Tibial nerve (tissue), 4 donors: ENCODE results near the gene CDKN2A. TPM values are rescaled to one million over a fixed set of nuclear protein-coding genes. Genes with fewer than 3 reads are reported as not detected.

Source experiments
- DNase-seq, 2 donors: peaks; one replicate each; pipeline ENCODE4 v3.0.0-alpha.2; 2019; ENCODE audit warnings: low spot score in 2 of 2
- H3K27ac ChIP-seq, 4 donors: fragments of 200-600 bp; sonication (generic) in 3 of 4; one replicate each; pipeline ENCODE4 v1.5.1; 2017 to 2019; ENCODE audit warnings: mild to moderate bottlenecking in 1 of 4
- H3K27me3 ChIP-seq, 2 donors: fragments of 200-600 bp; sonication (generic) in 1 of 2; one replicate each; pipeline versions ENCODE4 v1.5.1 to v1.6.0; 2017 to 2019
- H3K36me3 ChIP-seq, 3 donors: fragments of 200-600 bp; sonication (generic); one replicate each; pipeline ENCODE4 v1.5.1; 2018 to 2019
- H3K4me1 ChIP-seq, 4 donors: fragments of 200-600 bp; sonication (generic) in 3 of 4; one replicate each; pipeline ENCODE4 v1.5.1; 2017 to 2019
- H3K4me3 ChIP-seq, 4 donors: fragments of 200-600 bp; sonication (generic) in 3 of 4; one replicate each; pipeline ENCODE4 v1.5.1; 2017 to 2019; ENCODE audit warnings: mild to moderate bottlenecking in 1 of 4, moderate library complexity in 1 of 4
- H3K9me3 ChIP-seq, 4 donors: fragments of 200-600 bp; sonication (generic) in 3 of 4; one replicate each; pipeline ENCODE4 v1.5.1; 2017 to 2019
- CTCF ChIP-seq, 5 experiments: fragments of 200-600 bp in 3 of 5; fragments of 450-650 bp in 2 of 5; sonication (generic) in 3 of 5; IDR thresholded peaks; one replicate each; pipeline ENCODE4 v1.5.1; 2016 to 2019; ENCODE audit warnings: antibody characterized with exemption in 5 of 5, mild to moderate bottlenecking in 3 of 5, moderate library complexity in 2 of 5
- EP300 ChIP-seq, 2 donors: sonication (generic); formaldehyde crosslinking; IDR thresholded peaks; one replicate each; pipeline ENCODE4 v1.6.1; 2017; ENCODE audit warnings: antibody characterized with exemption in 2 of 2, mild to moderate bottlenecking in 1 of 2
- POLR2A ChIP-seq, 2 donors: fragments of 450-650 bp; IDR thresholded peaks; one replicate each; pipeline ENCODE4 v1.6.1; 2017; ENCODE audit warnings: antibody characterized with exemption in 2 of 2, mild to moderate bottlenecking in 2 of 2, moderate library complexity in 2 of 2
- WGBS, 2 donors: methylation state at CpG; one replicate each; pipeline ENCODE4 v1.1.5; 2018; 5-methylcytosine and 5-hydroxymethylcytosine counted together
- total RNA-seq, 4 donors: library from RNA; depleted of rRNA; stranded (reverse); fragments of >200 nt; gene quantifications; one replicate each; pipeline ENCODE4 v1.1.0, GENCODE V29; 2016

The CDKN2A gene
- total RNA-seq, 4 donors from 2014 or later: 1.7 to 11.6 (median 2.4) TPM

- no peak overlapping the region for H3K4me3 ChIP-seq
- TF ChIP-seq EP300 (IDR thresholded peaks at IDR 0.05) (peak in 1 of 2 donors; percentile 11), CTCF (IDR thresholded peaks at IDR 0.05) (no peak), POLR2A (IDR thresholded peaks at IDR 0.05) (no peak)
- no peak for DNase-seq
- no peaks in the 10 kb centered on the region for H3K36me3 ChIP-seq
- peaks cover 13 to 95% of the 10 kb centered on the region in 2 donors for H3K27me3 ChIP-seq
- H3K27ac ChIP-seq: no peak overlapping the region
- H3K9me3 ChIP-seq: peaks cover 0 to 13% (median 0%) of the 10 kb centered on the region in 4 donors
- WGBS, 2 donors: 7 to 12% methylated on average over 41 of the region's 41 CpGs
- H3K4me1 ChIP-seq: peaks cover 0 to 37% (median 12%) of the 10 kb centered on the region in 4 donors
These were observed 25.7 kb downstream of the CDKN2A start for GRCh38 chr9:21968331-21969010.

- H3K9me3 ChIP-seq: peaks cover 0 to 19% (median 0%) of the 10 kb centered on the region in 4 donors
- 29 to 32% methylated on average over 10 of the region's 10 CpGs for WGBS, 2 donors
- H3K27ac ChIP-seq: no peak overlapping the region
- no peaks in the 10 kb centered on the region for H3K36me3 ChIP-seq
- H3K4me3 ChIP-seq: no peak overlapping the region
- no peak for DNase-seq
- no peak for TF ChIP-seq CTCF (IDR thresholded peaks at IDR 0.05)
- no peak for TF ChIP-seq POLR2A (IDR thresholded peaks at IDR 0.05)
- TF ChIP-seq EP300 (IDR thresholded peaks at IDR 0.05): no peak
- peaks cover 9 to 94% of the 10 kb centered on the region in 2 donors for H3K27me3 ChIP-seq
- peaks cover 0 to 37% (median 12%) of the 10 kb centered on the region in 4 donors for H3K4me1 ChIP-seq
These were observed 26.5 kb downstream of the CDKN2A start for GRCh38 chr9:21967702-21968101.

- no peak for DNase-seq
- Histone ChIP-seq H3K27ac (no peak overlapping the region), H3K36me3 (no peaks in the 10 kb centered on the region), H3K4me3 (no peak overlapping the region), H3K9me3 (peaks cover 0 to 19% (median 0%) of the 10 kb centered on the region in 4 donors), H3K4me1 (peaks cover 0 to 37% (median 12%) of the 10 kb centered on the region in 4 donors), H3K27me3 (peaks cover 9 to 89% of the 10 kb centered on the region in 2 donors)
- TF ChIP-seq POLR2A (IDR thresholded peaks at IDR 0.05) (no peak), EP300 (IDR thresholded peaks at IDR 0.05) (no peak), CTCF (IDR thresholded peaks at IDR 0.05) (no peak)
- 10 to 20% methylated on average over 17 to 19 of the region's 19 CpGs for whole genome bisulfite sequencing, 2 donors
These were observed 27.0 kb downstream of the CDKN2A start for GRCh38 chr9:21967169-21967568.

- Histone ChIP-seq H3K27ac (no peak overlapping the region), H3K4me3 (no peak overlapping the region), H3K9me3 (peaks cover 0 to 19% (median 0%) of the 10 kb centered on the region in 4 donors), H3K4me1 (peaks cover 0 to 34% (median 12%) of the 10 kb centered on the region in 4 donors), H3K27me3 (peaks cover 9 to 80% of the 10 kb centered on the region in 2 donors), H3K36me3 (no peaks in the 10 kb centered on the region)
- TF ChIP-seq POLR2A (IDR thresholded peaks at IDR 0.05) (no peak), EP300 (IDR thresholded peaks at IDR 0.05) (no peak), CTCF (IDR thresholded peaks at IDR 0.05) (no peak)
- 15 to 20% methylated on average over 15 of the region's 15 CpGs for WGBS, 2 donors
- no peak for DNase-seq
These were observed 27.9 kb downstream of the CDKN2A start for GRCh38 chr9:21966140-21966851.
